HCT116 (cell line): ENCODE results near the gene GLI3. TPM values are rescaled to one million over a fixed set of nuclear protein-coding genes. Genes with fewer than 3 reads are reported as not detected.

Experiments used
- ATAC-seq: fragments of 200-7000 bp; cut with Tn5 transposase; 2 replicates; pipeline ENCODE4 v1.9.1; 2020; ENCODE audit warnings: mild to moderate bottlenecking, moderate library complexity
- BruUV-seq: library from RNA; stranded (reverse); fragments of 400-500 nt; replicated peaks from 2 replicates; lab custom pipeline; 2021; lab: Mats Ljungman, UMichigan
- CTCF ChIA-PET: fragments of 300-600 bp; sonication (Branson Sonifier 250); formaldehyde crosslinking; loops from one replicate; lab custom pipeline; 2021; ENCODE audit warnings: antibody characterized with exemption; lab: Charles Lee
- POLR2A ChIA-PET: fragments of 300-600, 350-600 bp; sonication (Branson Sonifier 250); formaldehyde crosslinking; loops from one replicate; lab custom pipeline; 2021; ENCODE audit warnings: antibody characterized with exemption; lab: Charles Lee
- RAD21 ChIA-PET, 2 experiments: fragments of 300-600 bp; sonication (Branson Sonifier 250); formaldehyde crosslinking; loops; one replicate each; lab custom pipeline; 2023; ENCODE audit warnings: low total read pairs in 2 of 2; ENCODE audit not compliant: uncharacterized antibody in 2 of 2, unreplicated experiment in 2 of 2, low non-redundant PET in 1 of 2; lab: Charles Lee
- DNase-seq: peaks from one replicate; pipeline ENCODE4 v3.0.0-alpha.2; 2010; ENCODE audit warnings: low read depth, low spot score
- H2AFZ ChIP-seq: fragments of 200-600 bp; shearing (Covaris generic), sonication (generic); 2 replicates; pipeline ENCODE4 v1.6.1; 2017; ENCODE audit warnings: low read depth, mixed run types, mixed read lengths, antibody characterized with exemption, low read length; ENCODE audit not compliant: poor library complexity, severe bottlenecking
- H3K27ac ChIP-seq: 2 replicates; pipeline ENCODE4 v1.5.1; 2012; ENCODE audit warnings: low read depth, low read length
- H3K27me3 ChIP-seq: fragments of 200-600 bp; sonication (generic); 2 replicates; pipeline ENCODE4 v1.6.1; 2016; ENCODE audit warnings: mixed run types, low read length, mixed read lengths; ENCODE audit not compliant: insufficient read depth
- H3K36me3 ChIP-seq, 2 experiments: fragments of 200-500 bp in 1 of 2; fragments of 200-600 bp in 1 of 2; sonication (Bioruptor generic) in 1 of 2; sonication (generic) in 1 of 2; 2 replicates each; pipeline versions ENCODE4 v1.5.1 to v1.6.1; 2014 to 2016; ENCODE audit warnings: low read length in 2 of 2, inconsistent platforms in 1 of 2, mixed read lengths in 1 of 2, mixed run types in 1 of 2; ENCODE audit not compliant: insufficient read depth in 2 of 2, control insufficient read depth in 1 of 2
- H3K4me1 ChIP-seq, 2 experiments: fragments of 200-600 bp in 1 of 2; sonication (generic) in 1 of 2; 2 replicates each; pipeline versions ENCODE4 v1.5.1 to v1.6.1; 2012 to 2017; ENCODE audit warnings: low read length in 2 of 2, inconsistent platforms in 1 of 2, mild to moderate bottlenecking in 1 of 2, mixed read lengths in 1 of 2, mixed run types in 1 of 2, moderate library complexity in 1 of 2; ENCODE audit not compliant: insufficient read depth in 2 of 2, control insufficient read depth in 1 of 2
- H3K4me2 ChIP-seq: fragments of 200-600 bp; sonication (generic); 2 replicates; pipeline ENCODE4 v1.6.1; 2017; ENCODE audit warnings: mixed run types, low read length, mixed read lengths
- H3K4me3 ChIP-seq, 2 experiments: fragments of 200-600 bp in 1 of 2; sonication (generic) in 1 of 2; replicated peaks in 1 of 2; 2 replicates each; pipeline ENCODE4 v1.5.1; 2011 to 2016; ENCODE audit warnings: low read length in 2 of 2, control low read depth in 1 of 2, low read depth in 1 of 2, mild to moderate bottlenecking in 1 of 2, mixed read lengths in 1 of 2, mixed run types in 1 of 2
- H3K79me2 ChIP-seq: fragments of 200-600 bp; sonication (generic); 2 replicates; pipeline ENCODE4 v1.6.1; 2017; ENCODE audit warnings: mild to moderate bottlenecking, mixed run types, low read length, moderate library complexity, mixed read lengths; ENCODE audit not compliant: insufficient read depth
- H3K9ac ChIP-seq: fragments of 200-600 bp; sonication (generic); 2 replicates; pipeline ENCODE4 v1.6.1; 2016; ENCODE audit warnings: low read length, mixed read lengths
- H3K9me2 ChIP-seq: fragments of 200-600 bp; sonication (generic), shearing (Covaris generic); 2 replicates; pipeline ENCODE4 v1.6.1; 2017; ENCODE audit warnings: mixed run types, mild to moderate bottlenecking, moderate library complexity; ENCODE audit not compliant: insufficient read depth
- H3K9me3 ChIP-seq, 2 experiments: fragments of 200-500 bp in 1 of 2; fragments of 200-600 bp in 1 of 2; sonication (Bioruptor generic) in 1 of 2; sonication (generic) in 1 of 2; 2 replicates each; pipeline ENCODE4 v1.6.1; 2014 to 2017; ENCODE audit warnings: low read length in 2 of 2, mixed read lengths in 2 of 2, inconsistent platforms in 1 of 2, low read depth in 1 of 2, mild to moderate bottlenecking in 1 of 2, mixed run types in 1 of 2, moderate library complexity in 1 of 2; ENCODE audit not compliant: control insufficient read depth in 1 of 2, insufficient read depth in 1 of 2
- H4K20me1 ChIP-seq: fragments of 200-600 bp; sonication (generic), shearing (Covaris generic); 2 replicates; pipeline ENCODE4 v1.6.1; 2017; ENCODE audit warnings: mixed run types, mild to moderate bottlenecking, moderate library complexity; ENCODE audit not compliant: insufficient read depth
- EZH2phosphoT487 ChIP-seq: fragments of 200-600 bp; IDR thresholded peaks from 2 replicates; pipeline ENCODE4 v1.6.1; 2018; ENCODE audit warnings: antibody characterized with exemption, borderline replicate concordance
- POLR2AphosphoS5 ChIP-seq: IDR thresholded peaks from 2 replicates; pipeline ENCODE4 v1.6.1; 2011; ENCODE audit warnings: mild to moderate bottlenecking, low read depth, low read length, moderate library complexity
- SRF ChIP-seq: IDR thresholded peaks from 2 replicates; pipeline ENCODE4 v1.6.1; 2012; ENCODE audit warnings: low read depth
- YY1 ChIP-seq: IDR thresholded peaks from 2 replicates; pipeline ENCODE4 v1.6.1; 2011; ENCODE audit warnings: low read length, low read depth, moderate library complexity, mild to moderate bottlenecking; ENCODE audit not compliant: insufficient replicate concordance; ENCODE audit errors: extremely low read depth
- intact Hi-C: fragments of 100-400 bp; cut with micrococcal nuclease; formaldehyde crosslinking; loops from 2 replicates; pipeline ENCODE4 v1.10.0; 2022
- total RNA-seq: library from RNA; stranded (reverse); gene quantifications from one replicate; pipeline ENCODE4 v1.2.1, GENCODE V29; 2021; ENCODE audit not compliant: unreplicated experiment
- TF ChIP-seq, protein P1 (sequence below): IDR thresholded peaks from 2 replicates; pipeline ENCODE4 v1.6.1; 2011; ENCODE audit warnings: mild to moderate bottlenecking, low read length, moderate library complexity; ENCODE audit not compliant: insufficient replicate concordance; ENCODE audit errors: extremely low read depth
- TF ChIP-seq, protein P2 (sequence below): IDR thresholded peaks from 2 replicates; pipeline ENCODE4 v1.6.1; 2012

GLI3 gene
- total RNA-seq, 1 experiment from 2014 or later, result 0.07 TPM

DNA sequence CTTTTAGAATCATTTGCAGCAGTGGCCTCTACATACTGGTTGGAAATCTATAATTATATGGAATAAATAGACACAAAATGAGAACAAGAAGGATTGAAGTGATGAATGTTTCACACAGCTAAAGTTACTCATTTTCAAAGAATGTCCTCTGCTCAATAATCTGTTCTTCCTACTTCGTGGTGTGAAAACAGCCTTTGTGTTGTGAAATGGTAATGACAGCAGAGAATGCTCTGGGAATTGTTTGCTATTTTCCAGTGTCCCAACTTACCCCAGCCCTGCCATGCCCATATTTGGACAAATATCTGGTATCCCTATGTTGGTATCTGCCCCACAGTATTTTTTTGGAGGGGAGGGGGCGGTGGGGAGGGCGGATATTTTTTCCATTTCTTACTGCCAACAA is 130.4 kb downstream of the GLI3 start:
- ChIA-PET CTCF (no interaction called here), POLR2A (no interaction called here), RAD21 (no interaction called here)
- Histone ChIP-seq H3K4me3 (no peak overlapping the region), H3K9me2 (no peaks in the 10 kb centered on the region), H3K27ac (no peak overlapping the region), H3K9ac (no peak overlapping the region), H3K79me2 (no peaks in the 10 kb centered on the region), H3K4me2 (no peak overlapping the region), H2AFZ (no peak overlapping the region), H3K27me3 (peaks cover 8% of the 10 kb centered on the region; the same call in 1 of the 2 replicates), H4K20me1 (no peaks in the 10 kb centered on the region), H3K36me3 (no peaks in the 10 kb centered on the region), H3K9me3 (no peaks in the 10 kb centered on the region), H3K4me1 (no peaks in the 10 kb centered on the region)
- BruUV-seq, result no TSS peak
- ATAC-seq, result no peak
- intact Hi-C loops, result no loop called here
- TF ChIP-seq, protein P1, sequence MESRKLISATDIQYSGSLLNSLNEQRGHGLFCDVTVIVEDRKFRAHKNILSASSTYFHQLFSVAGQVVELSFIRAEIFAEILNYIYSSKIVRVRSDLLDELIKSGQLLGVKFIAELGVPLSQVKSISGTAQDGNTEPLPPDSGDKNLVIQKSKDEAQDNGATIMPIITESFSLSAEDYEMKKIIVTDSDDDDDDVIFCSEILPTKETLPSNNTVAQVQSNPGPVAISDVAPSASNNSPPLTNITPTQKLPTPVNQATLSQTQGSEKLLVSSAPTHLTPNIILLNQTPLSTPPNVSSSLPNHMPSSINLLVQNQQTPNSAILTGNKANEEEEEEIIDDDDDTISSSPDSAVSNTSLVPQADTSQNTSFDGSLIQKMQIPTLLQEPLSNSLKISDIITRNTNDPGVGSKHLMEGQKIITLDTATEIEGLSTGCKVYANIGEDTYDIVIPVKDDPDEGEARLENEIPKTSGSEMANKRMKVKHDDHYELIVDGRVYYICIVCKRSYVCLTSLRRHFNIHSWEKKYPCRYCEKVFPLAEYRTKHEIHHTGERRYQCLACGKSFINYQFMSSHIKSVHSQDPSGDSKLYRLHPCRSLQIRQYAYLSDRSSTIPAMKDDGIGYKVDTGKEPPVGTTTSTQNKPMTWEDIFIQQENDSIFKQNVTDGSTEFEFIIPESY, result no peak
- TF ChIP-seq EZH2phosphoT487, result no peak
- no peak for DNase-seq

DNA sequence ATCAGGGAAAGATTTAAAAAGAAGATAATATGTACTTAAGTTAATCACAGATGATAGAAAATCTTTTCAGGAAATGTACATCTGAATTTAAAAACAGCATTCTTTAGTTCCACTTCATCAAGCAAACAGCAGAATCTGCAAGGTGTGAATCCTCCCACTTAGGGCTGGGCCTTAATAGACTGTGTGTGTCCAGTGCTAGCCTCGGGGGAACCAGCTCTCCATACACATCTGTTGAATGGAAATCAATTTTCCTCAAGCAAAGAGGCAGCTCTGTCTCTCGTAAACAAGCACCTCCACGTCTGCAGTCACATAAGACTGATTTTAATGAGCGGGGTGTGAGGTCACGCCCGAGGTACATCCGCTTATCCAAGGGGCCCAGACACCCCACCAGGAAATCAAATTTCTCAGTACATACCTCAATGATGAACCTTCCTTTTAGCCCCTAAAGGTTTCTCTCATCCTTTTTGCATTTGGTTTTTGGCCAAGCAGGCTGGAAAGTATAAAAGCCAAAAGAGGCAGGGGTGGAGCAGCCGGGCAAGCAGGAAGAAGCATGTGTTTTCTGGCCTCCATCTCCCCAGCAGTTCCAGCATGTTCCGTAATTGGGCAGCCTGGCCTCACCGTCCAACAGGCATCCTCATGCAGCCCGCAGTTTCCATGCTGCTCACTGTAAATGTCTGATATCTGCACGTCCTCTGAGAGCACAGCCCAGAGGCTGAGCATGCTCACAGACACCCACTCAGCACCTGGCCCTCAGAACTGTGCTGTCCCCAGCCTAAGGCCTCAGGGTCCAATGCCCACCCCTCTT is 131.3 kb downstream of the GLI3 start:
- no peak overlapping the region for H3K27ac ChIP-seq
- TF ChIP-seq YY1 (no peak), SRF (no peak), POLR2AphosphoS5 (no peak)
- TF ChIP-seq, protein P2, sequence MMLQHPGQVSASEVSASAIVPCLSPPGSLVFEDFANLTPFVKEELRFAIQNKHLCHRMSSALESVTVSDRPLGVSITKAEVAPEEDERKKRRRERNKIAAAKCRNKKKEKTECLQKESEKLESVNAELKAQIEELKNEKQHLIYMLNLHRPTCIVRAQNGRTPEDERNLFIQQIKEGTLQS, result no peak
- TF ChIP-seq, all 23 proteins: peak for 0
- Histone ChIP-seq H3K9me3 (no peaks in the 10 kb centered on the region), H3K9me2 (no peaks in the 10 kb centered on the region), H3K36me3 (no peaks in the 10 kb centered on the region), H3K79me2 (no peaks in the 10 kb centered on the region), H3K4me1 (no peaks in the 10 kb centered on the region), H2AFZ (no peak overlapping the region), H3K4me2 (no peak overlapping the region), H4K20me1 (no peaks in the 10 kb centered on the region), H3K4me3 (no peak overlapping the region), H3K27me3 (peaks cover 8% of the 10 kb centered on the region; the same call in 1 of the 2 replicates), H3K9ac (no peak overlapping the region)
- DNase-seq (no peak), ATAC-seq (no peak)
- intact Hi-C loops, result no loop called here
- BruUV-seq, result no TSS peak
- ChIA-PET CTCF (no interaction called here), RAD21 (no interaction called here), POLR2A (no interaction called here)
